Measurements from ENCODE around the gene GNB3. TPM values are rescaled to one million over a fixed set of nuclear protein-coding genes. Genes with fewer than 3 reads are reported as not detected.

The GNB3 gene
- total and polyA plus RNA-seq, 9 of the 15 experiments (the other 6 are each of a cell fraction or from before 2014, with no cell fraction given) = 1.4 to 5.8 (median 2.0) TPM

GRCh38 chr12:6828781-6829535 lies 11.8 kb upstream of the GNB3 start (continued):
- TF ChIP-seq HINFP (tag; conservative IDR thresholded peaks at IDR 0.05; ENCODE audit: low read depth) (no peak), CEBPB (tag; IDR thresholded peaks at IDR 0.05) (no peak), ZFX (CRISPR knock-in tag; IDR thresholded peaks at IDR 0.05) (peak; percentile 84), ZNF311 (CRISPR knock-in tag; IDR thresholded peaks at IDR 0.05) (no peak), NCOA4 (IDR thresholded peaks at IDR 0.05; ENCODE audit: partially characterized antibody) (no peak), MYNN (IDR thresholded peaks at IDR 0.05) (no peak), MYNN (CRISPR knock-in tag; IDR thresholded peaks at IDR 0.05) (no peak), THRB (CRISPR knock-in tag; conservative IDR thresholded peaks at IDR 0.05) (no peak), POU5F1 (IDR thresholded peaks at IDR 0.05; ENCODE audit: borderline replicate concordance, low read depth, low read length, partially characterized antibody) (no peak), RFX1 (IDR thresholded peaks at IDR 0.05) (no peak), NONO (IDR thresholded peaks at IDR 0.05; ENCODE audit: low read depth in 2 of 2, low read length in 1 of 2) (no peak; a peak in 1 of 4 replicates), HNRNPL (IDR thresholded peaks at IDR 0.05; ENCODE audit: low read depth, low read length) (no peak), ZBTB40 (IDR thresholded peaks at IDR 0.05) (peak; percentile 55; the same call in 1 of the 2 replicates), ZBTB40 (CRISPR knock-in tag; IDR thresholded peaks at IDR 0.05) (no peak), CREM (IDR thresholded peaks at IDR 0.05; ENCODE audit: low read depth) (peak; percentile 31; the same call in 1 of the 2 replicates)

Data from K562 (cell line).